Activated T-helper 9 cell treated with anti-CD3 and anti-CD28 coated beads, Interleukin-2, amount 50 U/mL, for 16 hours (primary cell): ENCODE results near the gene RPGRIP1L.

Experiments used
- DNase-seq: peaks from one replicate; pipeline ENCODE4 v3.0.0-alpha.2; 2020; ENCODE audit warnings: low read depth

The RPGRIP1L gene

DNA sequence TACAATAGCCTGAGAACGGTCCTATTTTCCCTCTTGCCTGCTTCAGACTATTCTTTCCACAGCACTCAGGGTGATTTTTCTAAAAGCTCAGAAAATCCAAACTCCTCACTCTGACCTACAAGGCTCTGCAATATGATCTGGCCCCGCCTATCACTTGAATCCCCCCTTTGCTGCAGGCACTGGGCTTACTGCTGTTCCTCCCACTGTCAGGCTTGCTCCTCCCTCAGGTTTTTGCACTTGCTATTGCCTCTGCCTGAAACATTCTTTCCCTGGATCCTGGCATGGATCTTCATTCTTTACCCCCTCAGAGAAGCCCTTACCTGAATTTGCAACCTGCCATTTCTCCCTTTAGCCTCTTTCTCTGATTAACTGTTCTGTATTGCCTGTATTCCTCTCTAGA lies 52.3 kb downstream of the RPGRIP1L start:
- DNase-seq = no peak

DNA sequence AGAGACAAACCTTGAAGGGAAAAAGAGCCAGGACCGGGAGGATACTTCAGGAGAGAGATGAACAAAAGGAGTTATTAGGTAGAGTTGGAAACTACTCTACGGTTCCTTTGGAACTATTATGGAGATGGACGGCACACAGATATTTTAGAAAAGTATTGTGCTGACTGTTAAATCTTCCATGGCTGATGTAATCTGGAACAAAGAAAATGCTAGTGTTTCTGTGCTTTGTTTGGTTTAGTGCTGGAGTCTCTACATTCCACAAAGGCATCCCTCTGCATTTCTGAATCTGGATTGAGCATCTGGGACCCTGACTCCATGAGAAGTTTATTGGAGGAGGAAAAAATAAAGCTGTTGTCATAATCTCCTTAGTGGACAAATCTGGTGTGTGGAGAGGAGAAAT lies 57.2 kb downstream of the RPGRIP1L start:
- no peak for DNase-seq

DNA sequence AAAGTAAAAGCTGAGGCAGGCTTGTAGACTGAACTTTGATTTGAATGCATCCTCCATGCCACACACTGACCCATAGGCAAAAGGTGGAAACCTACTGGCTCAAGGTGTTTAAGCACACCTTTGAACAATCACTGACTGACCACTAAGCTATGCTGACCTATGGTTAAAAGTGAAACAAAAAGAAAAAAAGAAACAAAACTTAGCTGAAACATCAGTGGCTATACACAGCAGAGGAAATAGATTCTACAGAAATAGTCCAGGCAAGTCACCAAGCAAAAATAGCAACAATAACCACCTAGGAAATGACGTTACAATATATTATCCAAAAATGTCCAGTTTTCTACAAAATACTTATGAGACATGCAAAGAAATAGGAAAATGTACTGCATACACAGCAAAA lies 60.2 kb downstream of the RPGRIP1L start:
- no peak for DNase-seq

DNA sequence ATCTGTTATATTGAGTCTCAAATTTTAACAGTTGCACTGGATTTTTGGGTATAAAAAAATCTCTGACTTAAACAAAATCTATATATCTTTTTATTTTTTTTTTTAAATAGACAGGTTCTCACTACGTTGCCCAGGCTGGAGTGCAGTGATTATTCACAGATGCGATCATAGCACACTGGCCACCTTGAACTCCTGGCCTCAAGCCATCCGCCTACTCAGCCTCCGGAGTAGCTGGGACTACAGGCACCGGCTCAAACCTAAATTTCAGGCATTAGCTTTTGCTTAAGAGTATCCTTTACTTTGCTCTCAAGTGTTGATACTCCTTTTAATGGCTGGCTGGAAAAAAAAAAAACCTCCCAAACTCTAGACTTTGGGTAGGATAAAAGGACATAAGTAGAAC lies 61.6 kb downstream of the RPGRIP1L start:
- no peak for DNase-seq

DNA sequence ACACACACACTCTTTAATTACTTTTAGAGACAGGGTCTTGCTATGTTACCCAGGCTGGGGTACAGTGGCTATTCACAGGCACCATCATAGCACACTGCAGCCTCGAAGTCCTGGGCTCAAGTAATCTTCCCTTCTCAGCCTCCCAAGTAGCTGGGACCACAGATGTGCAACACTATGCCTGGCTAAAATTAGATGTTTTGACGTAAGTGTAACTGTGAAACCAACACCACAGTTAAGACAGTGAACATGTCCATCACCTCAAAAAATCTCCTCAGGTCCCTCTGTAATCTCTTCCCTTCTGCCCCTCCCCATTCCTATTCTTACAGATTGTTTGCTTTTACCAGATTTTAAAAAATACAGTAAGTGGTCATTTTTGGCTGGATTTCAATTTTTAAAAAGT lies 66.7 kb downstream of the RPGRIP1L start:
- no peak for DNase-seq

DNA sequence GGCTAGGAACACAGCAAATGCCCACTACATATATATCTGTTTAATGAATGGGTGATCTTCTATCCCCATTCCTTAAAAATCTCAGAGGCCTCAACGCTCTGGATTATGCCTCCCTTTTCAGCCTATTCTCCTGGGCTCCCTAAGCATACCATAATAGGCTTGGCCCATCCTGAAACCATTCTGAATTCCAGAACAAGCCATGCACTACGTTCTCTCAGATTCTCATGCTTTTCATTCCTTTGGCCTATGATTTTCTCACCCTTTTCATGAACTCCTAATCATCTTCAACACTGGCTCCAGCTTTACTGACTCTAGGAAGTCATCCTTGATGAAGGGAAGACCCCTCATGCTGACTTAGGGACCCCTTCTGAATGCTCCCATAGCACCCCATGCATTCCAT lies 71.1 kb downstream of the RPGRIP1L start:
- no peak for DNase-seq

DNA sequence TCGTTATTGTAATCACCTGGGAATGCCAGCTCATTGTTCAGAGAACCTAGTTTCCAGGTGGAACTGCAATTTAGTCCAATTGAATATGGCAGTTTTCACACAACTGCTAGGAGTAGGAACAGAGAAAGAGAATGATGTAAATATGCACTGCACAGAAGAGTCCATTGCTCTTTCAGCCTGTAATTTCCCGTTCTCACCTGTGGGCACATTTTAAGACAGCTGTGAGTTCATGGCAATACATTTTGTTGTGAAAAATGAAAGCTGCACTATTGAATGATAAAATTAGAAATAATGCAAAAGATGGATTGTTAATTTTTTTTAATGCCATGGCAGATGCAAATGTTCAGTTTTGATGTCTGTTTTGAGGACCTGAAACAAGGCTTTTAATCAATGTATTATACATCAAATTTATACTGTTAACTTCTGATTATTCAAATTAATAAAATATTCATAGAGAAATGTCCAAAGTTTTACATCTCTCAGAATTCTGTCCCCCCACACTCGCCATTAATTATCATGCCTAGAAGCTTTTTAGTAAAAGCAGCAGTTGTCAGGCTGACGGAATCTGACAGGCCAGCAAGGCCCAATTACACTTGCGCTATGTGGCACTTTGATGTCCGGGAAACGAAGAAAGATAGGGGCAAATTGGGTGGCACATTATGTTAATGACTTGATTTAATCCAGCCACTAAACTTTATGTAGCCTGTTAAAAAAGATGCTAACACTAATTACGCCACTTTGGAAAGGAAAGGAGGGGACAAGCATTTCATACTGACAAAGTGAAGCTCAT lies 72.2 kb downstream of the RPGRIP1L start:
- DNase-seq = no peak

DNA sequence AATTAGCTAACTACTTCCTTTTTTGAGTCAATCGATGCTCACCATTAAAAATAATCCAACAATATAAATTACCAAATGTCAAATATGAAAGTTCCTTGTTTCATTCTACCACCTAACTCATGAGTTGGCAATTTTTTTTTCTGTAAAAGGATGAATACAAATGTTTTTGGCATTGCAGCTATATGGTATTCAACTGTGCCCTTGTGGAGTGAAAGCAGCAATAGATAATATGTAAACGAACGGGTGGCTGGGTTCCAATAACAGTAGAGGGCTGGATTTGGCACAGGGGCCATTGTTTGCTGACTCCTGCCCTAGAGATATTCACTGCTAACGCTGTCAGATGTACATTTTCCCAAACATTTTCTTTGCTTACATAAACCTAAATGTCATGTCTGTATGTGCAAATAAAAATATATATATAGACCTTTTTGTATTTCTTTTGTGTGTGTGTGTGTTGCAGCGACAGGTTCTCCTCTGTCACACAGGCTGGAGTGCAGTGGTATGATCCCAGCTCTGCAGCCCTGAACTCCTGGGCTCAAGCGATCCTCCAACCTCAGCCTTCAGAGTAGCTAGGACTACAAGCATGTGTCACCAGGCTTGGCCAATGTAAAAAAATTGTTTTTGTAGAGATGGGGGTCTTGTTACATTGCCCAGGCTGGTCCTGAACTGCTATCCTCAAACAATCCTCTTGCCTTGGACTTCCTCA lies 73.9 kb downstream of the RPGRIP1L start:
- no peak for DNase-seq

DNA sequence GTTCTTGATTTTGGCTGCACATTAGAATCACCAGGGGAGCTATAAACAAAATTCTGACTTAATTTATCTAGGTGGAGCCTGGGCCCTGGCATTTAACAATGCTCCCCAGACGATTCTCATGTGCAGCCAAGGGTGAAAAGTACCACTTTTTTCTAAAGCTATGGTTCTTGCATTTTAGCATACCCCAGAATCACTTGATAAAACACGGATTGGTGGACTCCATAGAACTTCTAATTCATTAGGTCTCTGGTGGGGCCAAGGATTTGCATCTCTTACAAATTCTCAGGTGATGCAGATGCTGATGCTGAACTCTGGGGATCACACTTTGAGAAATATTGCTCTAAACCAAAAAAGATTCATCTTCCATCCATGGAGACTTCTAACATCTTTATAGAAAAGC lies 74.5 kb downstream of the RPGRIP1L start:
- DNase-seq = no peak

DNA sequence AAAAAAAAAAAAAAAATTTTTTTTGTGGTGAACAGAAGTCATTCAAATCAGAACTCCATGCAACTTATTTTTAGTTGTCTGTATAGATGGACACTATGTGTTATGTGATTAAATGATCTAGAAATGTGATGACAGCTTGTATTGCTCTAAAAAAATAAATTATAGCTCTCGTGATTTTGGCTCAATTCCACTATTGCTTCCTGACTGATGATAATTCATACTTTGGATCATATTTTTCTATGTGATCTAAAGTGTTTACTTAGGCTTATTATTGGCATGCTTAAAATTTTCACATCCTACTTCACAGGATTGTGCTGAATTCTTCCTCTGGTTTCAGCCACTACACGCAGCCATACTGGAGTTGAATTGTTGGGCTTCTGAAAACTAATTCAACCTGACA lies 76.8 kb downstream of the RPGRIP1L start:
- no peak for DNase-seq

DNA sequence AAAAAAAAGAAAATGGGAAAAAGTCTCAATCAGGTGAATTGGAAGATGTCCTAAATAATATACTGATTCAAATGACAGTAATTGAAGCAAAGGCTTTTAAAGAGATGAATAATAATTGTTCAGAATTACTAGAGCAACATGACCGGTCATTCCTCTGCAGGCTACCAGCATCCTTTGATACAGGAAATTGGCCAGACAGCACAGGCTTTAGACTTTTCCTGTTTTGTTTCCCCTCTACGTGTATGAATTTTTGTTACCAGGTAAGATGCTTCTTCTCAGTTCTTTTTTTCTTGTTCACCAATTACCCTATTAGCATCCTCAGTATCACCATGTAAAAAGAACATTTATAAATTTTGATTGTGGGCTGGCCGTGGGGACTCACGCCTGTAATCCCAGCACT lies 77.5 kb downstream of the RPGRIP1L start:
- DNase-seq = no peak

DNA sequence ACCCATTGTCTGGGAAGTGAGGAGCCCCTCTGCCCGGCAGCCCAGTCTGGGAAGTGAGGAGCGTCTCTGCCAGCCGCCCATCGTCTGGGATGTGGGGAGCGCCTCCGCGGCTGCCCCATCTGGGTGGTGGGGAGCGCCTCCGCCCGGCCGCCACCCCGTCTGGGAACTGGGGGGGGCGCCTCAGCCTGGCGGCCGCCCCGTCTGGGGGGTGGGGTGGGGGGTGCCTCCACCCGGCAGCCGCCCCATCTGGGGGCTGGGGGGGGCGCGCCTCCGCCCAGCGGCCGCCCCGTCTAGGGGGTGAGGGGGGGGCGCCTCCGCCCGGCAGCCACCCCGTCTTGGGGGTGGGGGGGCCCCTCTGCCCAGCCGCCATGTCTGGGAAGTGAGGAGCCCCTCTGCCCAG lies 78.4 kb downstream of the RPGRIP1L start:
- DNase-seq = no peak

DNA sequence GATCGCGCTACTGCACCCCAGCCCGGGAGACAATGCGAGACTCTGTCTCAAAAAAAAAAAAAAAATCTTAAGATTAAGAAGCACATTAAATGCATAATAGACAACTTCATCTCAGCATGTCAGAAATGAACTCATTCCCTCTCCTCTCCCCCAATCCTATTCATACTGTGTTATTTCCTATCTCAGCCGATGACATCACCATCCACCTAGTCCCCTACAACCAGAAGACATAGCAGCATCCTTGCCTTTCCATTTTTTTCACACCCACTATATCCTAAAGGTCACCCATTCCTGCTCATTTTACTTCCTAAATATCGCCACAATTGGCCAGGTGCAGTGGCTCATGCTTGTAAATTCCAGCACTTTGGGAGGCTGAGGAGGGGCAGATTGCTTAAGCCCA lies 81.3 kb downstream of the RPGRIP1L start:
- DNase-seq = no peak

DNA sequence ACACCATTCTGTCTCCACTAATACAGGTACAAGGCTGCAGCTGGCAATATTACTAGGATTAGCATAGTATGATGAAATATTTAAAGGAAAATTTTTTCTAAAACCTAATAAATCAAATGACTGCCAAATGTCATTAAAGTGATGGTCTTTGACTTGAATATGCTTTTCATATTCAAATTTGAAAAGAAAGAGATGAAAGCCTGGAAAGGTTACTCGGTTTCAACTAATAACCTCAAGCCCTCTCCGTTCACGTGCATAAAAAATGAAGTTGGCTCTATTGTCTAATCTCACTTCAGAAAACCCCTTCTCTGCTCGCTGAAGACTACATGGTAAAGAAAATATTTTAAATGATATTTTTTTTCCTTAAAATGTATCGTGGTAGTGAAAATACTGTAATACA lies 83.2 kb downstream of the RPGRIP1L start:
- no peak for DNase-seq

DNA sequence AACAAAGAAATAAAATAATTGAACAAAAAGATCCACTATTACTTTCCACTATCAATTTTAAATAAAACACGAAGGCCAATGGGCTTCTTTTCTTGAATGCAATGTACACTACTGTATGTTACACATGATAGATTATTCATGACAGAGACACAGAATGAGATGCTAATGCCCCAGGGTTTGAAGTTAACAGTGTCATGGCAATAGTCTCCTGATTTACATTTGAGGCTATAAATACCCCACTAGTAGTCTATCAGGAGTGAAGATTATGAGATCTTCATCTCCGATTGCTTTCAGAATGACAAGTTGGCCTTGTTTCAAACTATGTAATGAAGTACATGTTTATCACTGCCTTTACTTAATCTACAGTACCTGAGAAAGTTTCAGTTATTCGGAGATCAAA lies 84.4 kb downstream of the RPGRIP1L start:
- DNase-seq = no peak

DNA sequence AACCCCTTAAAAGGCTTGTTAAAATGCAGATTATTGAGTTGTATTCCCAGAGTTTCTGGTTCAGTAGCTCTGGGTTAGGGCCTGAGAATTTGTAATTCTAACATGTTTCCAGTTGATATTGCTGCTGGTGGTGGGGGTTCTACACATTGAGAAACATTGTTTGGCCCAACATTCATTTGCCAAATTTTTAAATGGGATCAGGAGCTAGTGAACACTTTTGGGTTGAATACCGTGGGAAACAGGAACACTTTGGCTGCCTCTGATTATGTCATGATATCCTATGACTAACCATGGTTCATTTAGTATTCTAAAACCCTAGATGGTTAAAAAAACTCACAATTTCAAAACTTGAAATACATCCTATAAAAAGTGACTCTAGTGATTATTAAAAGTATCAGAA lies 89.3 kb downstream of the RPGRIP1L start:
- no peak for DNase-seq

DNA sequence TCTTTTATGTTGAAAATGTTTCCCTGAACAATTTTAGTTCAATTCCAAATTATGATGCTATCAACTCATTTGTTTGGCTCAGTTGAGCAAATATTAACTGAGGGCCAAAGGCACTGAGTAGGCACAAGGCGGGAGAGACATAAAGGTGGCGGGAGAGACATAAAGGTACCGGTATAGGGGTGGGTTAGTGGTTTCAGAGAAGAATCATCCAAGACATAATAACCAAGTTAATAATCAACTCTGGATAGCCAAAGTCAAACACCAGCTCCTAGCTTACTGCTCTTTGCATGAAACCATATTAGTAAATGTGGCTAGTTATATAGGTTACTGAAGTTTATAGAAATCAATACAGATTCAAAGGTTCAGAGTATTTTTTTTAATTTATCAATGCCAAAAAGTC lies 91.7 kb downstream of the RPGRIP1L start:
- DNase-seq = no peak

DNA sequence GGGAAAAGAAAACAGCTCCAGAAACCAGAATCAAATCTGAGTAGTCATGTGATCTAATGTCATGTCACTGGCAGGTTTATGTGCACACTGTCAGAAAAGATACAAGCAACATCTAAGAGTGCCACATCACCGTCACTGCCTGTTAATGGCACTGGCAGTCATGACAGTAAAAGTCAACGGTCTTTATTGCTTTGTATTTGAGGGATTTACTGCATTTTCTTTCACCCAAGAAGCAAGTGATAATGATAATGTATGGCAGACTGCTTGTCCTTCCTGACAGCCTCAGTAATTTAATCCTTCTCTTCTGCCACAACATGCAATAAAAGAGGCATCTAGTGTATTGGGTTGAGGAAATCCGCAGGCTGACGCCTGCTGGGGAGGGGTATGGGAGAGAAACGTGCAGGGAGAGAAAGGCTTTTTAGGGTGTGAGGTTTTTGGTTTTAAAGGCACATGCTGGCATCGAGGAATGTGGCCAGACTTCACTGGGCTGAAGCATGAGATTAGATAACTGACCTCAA lies 92.4 kb downstream of the RPGRIP1L start:
- no peak for DNase-seq

DNA sequence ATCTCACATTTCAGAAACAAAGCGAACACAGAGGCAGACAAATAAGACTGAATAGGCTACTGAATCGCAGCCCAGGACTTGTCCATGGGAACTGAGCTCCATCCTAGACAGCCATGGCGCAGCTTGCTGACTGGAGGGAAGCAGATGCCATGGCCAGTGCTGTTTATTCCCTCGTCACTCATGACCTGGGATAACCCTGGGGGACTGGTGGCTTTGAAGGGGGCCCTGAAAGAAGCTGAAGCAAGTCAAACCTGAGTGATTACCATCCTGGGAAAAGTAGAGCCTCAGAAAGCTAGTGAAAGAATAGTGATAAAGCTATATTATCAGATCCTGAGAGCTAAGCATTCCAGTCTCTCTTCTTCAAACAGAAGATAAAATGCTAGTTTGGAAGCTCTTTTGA lies 94.1 kb downstream of the RPGRIP1L start:
- DNase-seq = no peak

DNA sequence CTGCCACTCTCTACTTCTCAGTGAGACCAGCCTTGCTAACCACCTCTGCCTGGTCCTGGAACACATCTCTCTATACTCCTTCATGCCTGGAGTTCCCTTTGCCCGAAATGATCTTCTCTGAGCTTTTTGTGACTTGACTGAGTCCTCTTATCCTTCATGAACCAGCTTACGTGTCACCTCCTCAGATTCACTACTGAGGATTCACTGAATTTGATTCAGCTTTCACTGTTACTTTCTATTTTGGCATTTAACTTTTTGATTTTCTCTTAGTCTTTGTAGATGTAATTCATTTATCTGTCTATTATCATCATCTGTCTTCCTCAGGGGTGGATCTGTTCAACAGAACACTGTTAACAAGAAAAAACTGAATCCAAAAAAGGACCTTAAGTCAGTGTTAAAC lies 95.6 kb downstream of the RPGRIP1L start:
- no peak for DNase-seq

DNA sequence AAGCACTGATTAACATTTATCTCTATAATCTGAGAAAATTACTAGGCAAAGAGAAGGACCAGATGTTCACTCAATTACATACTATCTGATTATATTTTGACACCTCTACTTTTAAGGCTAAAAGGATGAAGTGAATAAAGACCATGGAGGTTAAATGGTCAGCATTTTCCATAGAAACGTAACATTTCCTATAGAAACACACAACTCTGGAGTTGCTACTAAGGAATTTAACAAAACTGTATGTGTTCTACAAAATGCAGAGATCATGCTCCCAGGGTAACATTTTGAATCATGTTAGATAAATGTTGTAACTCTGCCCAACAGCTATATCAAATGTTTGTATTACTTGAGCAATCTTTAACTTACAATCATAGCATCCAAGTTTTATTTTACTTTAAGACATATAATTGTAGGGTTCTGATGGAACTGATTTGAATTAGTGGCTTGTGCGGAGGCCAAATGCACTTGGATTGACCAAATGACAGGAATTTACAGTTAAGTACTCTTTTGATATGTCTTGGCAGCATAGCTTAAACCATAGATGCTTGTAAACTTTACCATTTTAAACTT lies 97.7 kb downstream of the RPGRIP1L start:
- DNase-seq = no peak

DNA sequence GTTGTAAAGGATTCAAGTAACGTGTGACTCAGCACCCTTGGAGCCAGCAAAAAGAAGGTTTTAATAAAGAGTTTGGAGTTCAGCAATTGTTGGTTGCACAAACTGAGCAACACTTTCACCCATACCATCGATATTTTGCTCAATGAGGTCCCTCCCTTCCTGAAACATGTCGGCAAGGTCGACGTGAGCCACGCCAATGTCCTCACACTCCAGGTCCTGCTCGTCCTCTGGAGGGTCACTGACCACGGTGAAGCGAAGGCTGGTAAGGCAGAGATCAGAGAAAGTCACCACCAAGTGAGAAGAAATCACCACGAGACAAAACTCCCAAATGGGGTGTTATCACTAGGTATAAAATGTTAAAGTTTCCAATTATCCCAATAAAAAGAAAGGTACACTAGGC lies 98.3 kb downstream of the RPGRIP1L start:
- no peak for DNase-seq

DNA sequence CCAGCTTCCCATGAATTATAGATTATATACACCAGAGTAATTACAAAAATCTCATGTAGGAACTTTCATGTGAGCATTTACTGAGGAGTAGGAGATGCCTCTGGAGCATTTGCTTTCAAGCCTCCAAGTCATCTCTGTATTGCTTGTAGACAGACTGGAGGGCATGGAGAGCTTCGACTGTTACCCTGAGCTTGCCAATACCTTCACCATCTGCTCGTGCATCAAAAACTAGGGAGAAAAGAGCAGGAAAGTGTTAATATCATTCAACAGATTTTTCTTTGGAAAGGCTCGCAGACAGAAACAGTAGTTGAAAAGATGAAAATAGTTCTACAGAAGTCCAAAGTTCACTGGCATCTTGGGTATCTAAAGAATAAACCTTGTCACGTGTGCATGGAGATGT lies 101.7 kb downstream of the RPGRIP1L start:
- DNase-seq = no peak
